Measurements from ENCODE around the gene SMIM7. TPM values are rescaled to one million over a fixed set of nuclear protein-coding genes. Genes with fewer than 3 reads are reported as not detected.

SMIM7 gene
- total and polyA plus RNA-seq, 2 of the 13 experiments (the other 11 are each of a cell fraction or from before 2014, with no cell fraction given), result 55.7 to 74.9 TPM

DNA sequence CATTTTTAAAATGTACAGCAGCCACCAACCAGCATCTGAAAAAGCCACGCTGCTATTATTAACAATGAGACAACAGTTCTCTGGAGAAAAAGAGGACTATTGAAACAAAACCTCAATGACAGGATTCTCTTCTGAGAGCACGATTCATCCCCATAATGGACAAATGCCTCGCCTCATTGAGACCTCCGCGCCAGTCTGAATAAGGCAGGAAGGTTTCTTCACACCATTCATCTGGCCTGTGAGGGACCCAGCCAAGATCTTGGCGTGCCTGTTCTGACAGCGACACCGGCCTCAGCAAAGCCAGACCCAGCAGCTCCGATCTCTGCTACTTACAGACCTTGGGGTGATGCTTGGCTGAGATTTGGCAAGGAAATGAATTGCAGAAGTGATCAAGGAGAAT, 14.8 kb downstream of the SMIM7 start (continued):
- TF ChIP-seq, protein P1, sequence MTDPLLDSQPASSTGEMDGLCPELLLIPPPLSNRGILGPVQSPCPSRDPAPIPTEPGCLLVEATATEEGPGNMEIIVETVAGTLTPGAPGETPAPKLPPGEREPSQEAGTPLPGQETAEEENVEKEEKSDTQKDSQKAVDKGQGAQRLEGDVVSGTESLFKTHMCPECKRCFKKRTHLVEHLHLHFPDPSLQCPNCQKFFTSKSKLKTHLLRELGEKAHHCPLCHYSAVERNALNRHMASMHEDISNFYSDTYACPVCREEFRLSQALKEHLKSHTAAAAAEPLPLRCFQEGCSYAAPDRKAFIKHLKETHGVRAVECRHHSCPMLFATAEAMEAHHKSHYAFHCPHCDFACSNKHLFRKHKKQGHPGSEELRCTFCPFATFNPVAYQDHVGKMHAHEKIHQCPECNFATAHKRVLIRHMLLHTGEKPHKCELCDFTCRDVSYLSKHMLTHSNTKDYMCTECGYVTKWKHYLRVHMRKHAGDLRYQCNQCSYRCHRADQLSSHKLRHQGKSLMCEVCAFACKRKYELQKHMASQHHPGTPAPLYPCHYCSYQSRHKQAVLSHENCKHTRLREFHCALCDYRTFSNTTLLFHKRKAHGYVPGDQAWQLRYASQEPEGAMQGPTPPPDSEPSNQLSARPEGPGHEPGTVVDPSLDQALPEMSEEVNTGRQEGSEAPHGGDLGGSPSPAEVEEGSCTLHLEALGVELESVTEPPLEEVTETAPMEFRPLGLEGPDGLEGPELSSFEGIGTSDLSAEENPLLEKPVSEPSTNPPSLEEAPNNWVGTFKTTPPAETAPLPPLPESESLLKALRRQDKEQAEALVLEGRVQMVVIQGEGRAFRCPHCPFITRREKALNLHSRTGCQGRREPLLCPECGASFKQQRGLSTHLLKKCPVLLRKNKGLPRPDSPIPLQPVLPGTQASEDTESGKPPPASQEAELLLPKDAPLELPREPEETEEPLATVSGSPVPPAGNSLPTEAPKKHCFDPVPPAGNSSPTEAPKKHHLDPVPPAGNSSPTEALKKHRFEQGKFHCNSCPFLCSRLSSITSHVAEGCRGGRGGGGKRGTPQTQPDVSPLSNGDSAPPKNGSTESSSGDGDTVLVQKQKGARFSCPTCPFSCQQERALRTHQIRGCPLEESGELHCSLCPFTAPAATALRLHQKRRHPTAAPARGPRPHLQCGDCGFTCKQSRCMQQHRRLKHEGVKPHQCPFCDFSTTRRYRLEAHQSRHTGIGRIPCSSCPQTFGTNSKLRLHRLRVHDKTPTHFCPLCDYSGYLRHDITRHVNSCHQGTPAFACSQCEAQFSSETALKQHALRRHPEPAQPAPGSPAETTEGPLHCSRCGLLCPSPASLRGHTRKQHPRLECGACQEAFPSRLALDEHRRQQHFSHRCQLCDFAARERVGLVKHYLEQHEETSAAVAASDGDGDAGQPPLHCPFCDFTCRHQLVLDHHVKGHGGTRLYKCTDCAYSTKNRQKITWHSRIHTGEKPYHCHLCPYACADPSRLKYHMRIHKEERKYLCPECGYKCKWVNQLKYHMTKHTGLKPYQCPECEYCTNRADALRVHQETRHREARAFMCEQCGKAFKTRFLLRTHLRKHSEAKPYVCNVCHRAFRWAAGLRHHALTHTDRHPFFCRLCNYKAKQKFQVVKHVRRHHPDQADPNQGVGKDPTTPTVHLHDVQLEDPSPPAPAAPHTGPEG (CRISPR knock-in tag; IDR thresholded peaks at IDR 0.05), result no peak
- TF ChIP-seq KDM4B (CRISPR knock-in tag; IDR thresholded peaks at IDR 0.05) (no peak), KMT2A (CRISPR knock-in tag; IDR thresholded peaks at IDR 0.05) (no peak), PRMT3 (CRISPR knock-in tag; IDR thresholded peaks at IDR 0.05; ENCODE audit: borderline replicate concordance, low read depth) (no peak), ZNF446 (CRISPR knock-in tag; IDR thresholded peaks at IDR 0.05) (no peak), ZNF205 (CRISPR knock-in tag; IDR thresholded peaks at IDR 0.05) (no peak)

DNA sequence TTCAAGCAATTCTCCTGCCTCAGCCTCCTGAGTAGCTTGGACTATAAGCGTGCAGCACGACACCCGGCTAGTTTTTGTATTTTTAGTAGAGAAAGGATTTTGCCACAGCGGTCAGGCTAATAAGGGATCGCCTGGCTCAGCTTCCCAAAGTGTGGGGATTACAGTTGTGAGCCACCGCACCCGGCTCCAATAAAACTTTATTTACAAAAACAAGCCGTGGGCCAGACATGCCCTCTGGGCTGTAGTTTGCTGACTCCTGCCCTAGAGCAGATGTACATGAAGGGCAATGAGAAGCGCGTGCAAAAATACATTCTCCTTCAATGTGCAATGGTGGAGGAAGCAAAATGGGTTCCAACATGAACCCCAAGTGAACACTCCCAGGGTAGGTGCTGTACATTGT, 18.2 kb downstream of the SMIM7 start:
- Histone ChIP-seq H3K9me3 (ENCODE audit: low read length) (no peaks in the 10 kb centered on the region), H2AFZ (ENCODE audit: low read length) (no peak overlapping the region), H3K4me2 (ENCODE audit: low read depth, low read length) (no peak overlapping the region), H3K9ac (ENCODE audit: insufficient read depth, low read depth, low read length) (no peak overlapping the region), H3K36me3 (replicated peaks in 1 of 2; ENCODE audit: control insufficient read depth in 1 of 2, insufficient read depth in 2 of 2, low read length in 2 of 2) (peaks cover 18 to 50% of the 10 kb centered on the region in 2 experiments), H3K27ac (ENCODE audit: extremely low read length, insufficient read depth, low read length) (no peak overlapping the region), H3K4me3 (replicated peaks in 1 of 3; ENCODE audit: insufficient read depth in 1 of 3, low read depth in 2 of 3, low read length in 3 of 3) (no peak overlapping the region), H3K27me3 (ENCODE audit: control insufficient read depth in 1 of 2, insufficient read depth in 2 of 2, low read length in 2 of 2) (no peaks in the 10 kb centered on the region), H3K4me1 (ENCODE audit: insufficient read depth, low read length) (peaks cover 9% of the 10 kb centered on the region), H4K20me1 (ENCODE audit: insufficient read depth, low read length) (peaks cover 2% of the 10 kb centered on the region), H3K79me2 (ENCODE audit: insufficient read depth, low read length) (peaks cover 37% of the 10 kb centered on the region)
- CTCF ChIA-PET (ENCODE audit: low intra/inter-chr PET ratio, low total read pairs), result no interaction called here
- DNase-seq (ENCODE audit: low spot score) (no peak), ATAC-seq (no peak), FAIRE-seq (no peak)
- TF ChIP-seq, protein P2, sequence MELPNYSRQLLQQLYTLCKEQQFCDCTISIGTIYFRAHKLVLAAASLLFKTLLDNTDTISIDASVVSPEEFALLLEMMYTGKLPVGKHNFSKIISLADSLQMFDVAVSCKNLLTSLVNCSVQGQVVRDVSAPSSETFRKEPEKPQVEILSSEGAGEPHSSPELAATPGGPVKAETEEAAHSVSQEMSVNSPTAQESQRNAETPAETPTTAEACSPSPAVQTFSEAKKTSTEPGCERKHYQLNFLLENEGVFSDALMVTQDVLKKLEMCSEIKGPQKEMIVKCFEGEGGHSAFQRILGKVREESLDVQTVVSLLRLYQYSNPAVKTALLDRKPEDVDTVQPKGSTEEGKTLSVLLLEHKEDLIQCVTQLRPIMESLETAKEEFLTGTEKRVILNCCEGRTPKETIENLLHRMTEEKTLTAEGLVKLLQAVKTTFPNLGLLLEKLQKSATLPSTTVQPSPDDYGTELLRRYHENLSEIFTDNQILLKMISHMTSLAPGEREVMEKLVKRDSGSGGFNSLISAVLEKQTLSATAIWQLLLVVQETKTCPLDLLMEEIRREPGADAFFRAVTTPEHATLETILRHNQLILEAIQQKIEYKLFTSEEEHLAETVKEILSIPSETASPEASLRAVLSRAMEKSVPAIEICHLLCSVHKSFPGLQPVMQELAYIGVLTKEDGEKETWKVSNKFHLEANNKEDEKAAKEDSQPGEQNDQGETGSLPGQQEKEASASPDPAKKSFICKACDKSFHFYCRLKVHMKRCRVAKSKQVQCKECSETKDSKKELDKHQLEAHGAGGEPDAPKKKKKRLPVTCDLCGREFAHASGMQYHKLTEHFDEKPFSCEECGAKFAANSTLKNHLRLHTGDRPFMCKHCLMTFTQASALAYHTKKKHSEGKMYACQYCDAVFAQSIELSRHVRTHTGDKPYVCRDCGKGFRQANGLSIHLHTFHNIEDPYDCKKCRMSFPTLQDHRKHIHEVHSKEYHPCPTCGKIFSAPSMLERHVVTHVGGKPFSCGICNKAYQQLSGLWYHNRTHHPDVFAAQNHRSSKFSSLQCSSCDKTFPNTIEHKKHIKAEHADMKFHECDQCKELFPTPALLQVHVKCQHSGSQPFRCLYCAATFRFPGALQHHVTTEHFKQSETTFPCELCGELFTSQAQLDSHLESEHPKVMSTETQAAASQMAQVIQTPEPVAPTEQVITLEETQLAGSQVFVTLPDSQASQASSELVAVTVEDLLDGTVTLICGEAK (IDR thresholded peaks at IDR 0.05), result no peak
- TF ChIP-seq, protein P2 (CRISPR knock-in tag; IDR thresholded peaks at IDR 0.05), result peak; percentile 94
- TF ChIP-seq CEBPB (IDR thresholded peaks at IDR 0.05; ENCODE audit: borderline replicate concordance, low read depth, low read length) (no peak), REXO4 (CRISPR knock-in tag; IDR thresholded peaks at IDR 0.05; ENCODE audit: borderline replicate concordance) (no peak)
- intact Hi-C loops (cut with micrococcal nuclease; ENCODE audit: unreplicated experiment), result no loop called here
- in situ Hi-C loops (cut with HindIII; ENCODE audit: extremely low pct_ligation_motif_present, low pct_unique_long_range_greater_than_20kb), result no loop called here
- BruUV-seq (replicated peaks), result no TSS peak
- WGBS (ENCODE audit: low lambda C conversion rate), result 98% methylated on average over 10 of the region's 10 CpGs
- POLR2A ChIA-PET, result no interaction called here
